Gastroesophageal sphincter (tissue), 4 donors: ENCODE measurements around the gene PNLDC1. TPM values are rescaled to one million over a fixed set of nuclear protein-coding genes. Genes with fewer than 3 reads are reported as not detected.

ENCODE experiments used
- ATAC-seq: fragments of 150-250 bp; one replicate; pipeline ENCODE4 v1.9.1; 2016; ENCODE audit warnings: mild to moderate bottlenecking, moderate library complexity
- H3K27ac ChIP-seq, 4 donors: fragments of 200-600 bp; sonication (generic) in 3 of 4; 1 replicate in 3 of 4; 2 replicates in 1 of 4; pipeline ENCODE4 v1.5.1; 2016 to 2019
- H3K27me3 ChIP-seq: fragments of 200-600 bp; sonication (generic); one replicate; pipeline ENCODE4 v1.5.1; 2019
- H3K36me3 ChIP-seq, 2 donors: fragments of 200-600 bp; sonication (generic); one replicate each; pipeline ENCODE4 v1.5.1; 2019; ENCODE audit warnings: control low read depth in 1 of 2
- H3K4me1 ChIP-seq, 3 donors: fragments of 200-600 bp; sonication (generic); 1 replicate in 2 of 3; 2 replicates in 1 of 3; pipeline ENCODE4 v1.5.1; 2016 to 2019; ENCODE audit warnings: control low read depth in 2 of 3
- H3K4me3 ChIP-seq, 2 donors: fragments of 200-600 bp; sonication (generic); one replicate each; pipeline ENCODE4 v1.5.1; 2019; ENCODE audit warnings: mild to moderate bottlenecking in 1 of 2, moderate library complexity in 1 of 2
- H3K9me3 ChIP-seq, 3 donors: fragments of 200-600 bp; sonication (generic); one replicate each; pipeline ENCODE4 v1.5.1; 2017 to 2019; ENCODE audit warnings: control low read depth in 2 of 3
- CTCF ChIP-seq, 4 experiments: fragments of 200-600 bp in 2 of 4; fragments of 450-650 bp in 2 of 4; sonication (generic) in 1 of 4; IDR thresholded peaks; one replicate each; pipeline ENCODE4 v1.5.1; 2017 to 2019; ENCODE audit warnings: antibody characterized with exemption in 4 of 4, mild to moderate bottlenecking in 2 of 4, moderate library complexity in 2 of 4
- EP300 ChIP-seq: sonication (generic); formaldehyde crosslinking; IDR thresholded peaks from one replicate; pipeline ENCODE4 v1.6.1; 2017; ENCODE audit warnings: antibody characterized with exemption, mild to moderate bottlenecking
- POLR2A ChIP-seq, 2 donors: fragments of 450-650 bp; IDR thresholded peaks; one replicate each; pipeline ENCODE4 v1.6.1; 2017; ENCODE audit warnings: antibody characterized with exemption in 2 of 2, mild to moderate bottlenecking in 2 of 2, moderate library complexity in 1 of 2
- POLR2AphosphoS5 ChIP-seq: sonication (generic); formaldehyde crosslinking; IDR thresholded peaks from one replicate; pipeline ENCODE4 v1.6.1; 2017; ENCODE audit warnings: antibody characterized with exemption
- WGBS, 2 donors: methylation state at CpG; one replicate each; pipeline ENCODE4 v1.1.5; 2018; ENCODE audit warnings: low coverage in 1 of 2; 5-methylcytosine and 5-hydroxymethylcytosine counted together
- total RNA-seq, 4 donors: library from RNA; depleted of rRNA; stranded (reverse); fragments of >200 nt; gene quantifications; one replicate each; pipeline ENCODE4 v1.1.0, GENCODE V29; 2016

PNLDC1 gene
- total RNA-seq, 4 donors from 2014 or later, result 0.47 TPM; not detected in 3

- ATAC-seq, result peak; percentile 20
- no peak for TF ChIP-seq CTCF (IDR thresholded peaks at IDR 0.05)
- TF ChIP-seq POLR2A (IDR thresholded peaks at IDR 0.05), result no peak
- no peak for TF ChIP-seq POLR2AphosphoS5
- TF ChIP-seq EP300, result no peak
Observed at GRCh38 chr6:159836718-159837490, 36.8 kb downstream of the PNLDC1 start.

GRCh38 chr6:159837511-159837910 is 37.4 kb downstream of the PNLDC1 start:
- no peak overlapping the region for H3K27ac ChIP-seq
- WGBS, 2 donors, result 85 to 92% methylated on average over 6 to 8 of the region's 8 CpGs
- no peaks in the 10 kb centered on the region for H3K9me3 ChIP-seq
- H3K27me3 ChIP-seq, result no peaks in the 10 kb centered on the region
- H3K36me3 ChIP-seq, result no peaks in the 10 kb centered on the region
- no peak for ATAC-seq
- H3K4me1 ChIP-seq, result no peaks in the 10 kb centered on the region
- no peak for TF ChIP-seq POLR2AphosphoS5
- no peak for TF ChIP-seq CTCF (IDR thresholded peaks at IDR 0.05)
- no peak for TF ChIP-seq POLR2A (IDR thresholded peaks at IDR 0.05)
- TF ChIP-seq EP300, result no peak
- no peak overlapping the region for H3K4me3 ChIP-seq

More at GRCh38 chr6:159836718-159837490, 36.8 kb downstream of the PNLDC1 start:
- no peaks in the 10 kb centered on the region for H3K27me3 ChIP-seq
- no peaks in the 10 kb centered on the region for H3K36me3 ChIP-seq
- 78 to 80% methylated on average over 6 to 9 of the region's 29 CpGs for WGBS, 2 donors
- no peak overlapping the region for H3K27ac ChIP-seq
- H3K9me3 ChIP-seq, result no peaks in the 10 kb centered on the region
- no peaks in the 10 kb centered on the region for H3K4me1 ChIP-seq
- H3K4me3 ChIP-seq, result no peak overlapping the region

- Histone ChIP-seq H3K9me3 (no peaks in the 10 kb centered on the region), H3K36me3 (no peaks in the 10 kb centered on the region), H3K4me3 (no peak overlapping the region), H3K27me3 (no peaks in the 10 kb centered on the region), H3K27ac (no peak overlapping the region), H3K4me1 (no peaks in the 10 kb centered on the region)
- WGBS, 2 donors, result 74 to 83% methylated on average over 4 to 7 of the region's 7 CpGs
- no peak for ATAC-seq
- no peak for TF ChIP-seq CTCF (IDR thresholded peaks at IDR 0.05)
- TF ChIP-seq POLR2A (IDR thresholded peaks at IDR 0.05), result no peak
- TF ChIP-seq POLR2AphosphoS5, result no peak
- no peak for TF ChIP-seq EP300
Observed at GRCh38 chr6:159838020-159838744, 38.1 kb downstream of the PNLDC1 start.

- TF ChIP-seq CTCF (IDR thresholded peaks at IDR 0.05) (no peak), POLR2A (IDR thresholded peaks at IDR 0.05) (no peak), EP300 (no peak), POLR2AphosphoS5 (no peak)
- H3K9me3 ChIP-seq, result no peaks in the 10 kb centered on the region
- 50 to 56% methylated on average over 2 to 4 of the region's 4 CpGs for WGBS, 2 donors
- H3K36me3 ChIP-seq, result no peaks in the 10 kb centered on the region
- no peak overlapping the region for H3K27ac ChIP-seq
- ATAC-seq, result no peak
- H3K4me1 ChIP-seq, result no peaks in the 10 kb centered on the region
- no peak overlapping the region for H3K4me3 ChIP-seq
- no peaks in the 10 kb centered on the region for H3K27me3 ChIP-seq
Observed at GRCh38 chr6:159842035-159842434, 42.0 kb downstream of the PNLDC1 start.
